HepG2 (cell line): Measurements from ENCODE around the gene MAP2K5. TPM values are rescaled to one million over a fixed set of nuclear protein-coding genes. Genes with fewer than 3 reads are reported as not detected.

Source experiments
- BCL6 ChIP-seq: IDR thresholded peaks from 2 replicates; pipeline ENCODE4 v1.6.1; 2016; ENCODE audit warnings: missing genetic modification reagents, missing compliant biosample characterization
- EP300 ChIP-seq, 3 experiments: sonication (generic) in 1 of 3; formaldehyde crosslinking in 1 of 3; IDR thresholded peaks; 2 replicates each; pipeline versions ENCODE4 v1.5.1 to v1.6.1; 2011 to 2020; ENCODE audit warnings: low read depth in 2 of 3, low read length in 2 of 3, borderline replicate concordance in 1 of 3, improper control_type of control experiment in 1 of 3, mild to moderate bottlenecking in 1 of 3, missing genetic modification reagents in 1 of 3, moderate library complexity in 1 of 3
- HOXA3 ChIP-seq: sonication (generic); formaldehyde crosslinking; IDR thresholded peaks from 2 replicates; pipeline ENCODE4 v1.5.0; 2020; ENCODE audit warnings: missing genetic modification reagents
- IKZF5 ChIP-seq: IDR thresholded peaks from 2 replicates; pipeline ENCODE4 v1.6.1; 2018; ENCODE audit warnings: missing genetic modification reagents, mild to moderate bottlenecking, missing compliant biosample characterization
- KMT2A ChIP-seq: sonication (generic); formaldehyde crosslinking; IDR thresholded peaks from 2 replicates; pipeline ENCODE4 v1.4.0; 2020; ENCODE audit warnings: missing genetic modification reagents
- NFIC ChIP-seq: IDR thresholded peaks from 2 replicates; pipeline ENCODE4 v1.6.1; 2012; ENCODE audit warnings: mild to moderate bottlenecking, low read length, inconsistent platforms
- PHF20 ChIP-seq: sonication (generic); formaldehyde crosslinking; IDR thresholded peaks from 2 replicates; pipeline ENCODE4 v1.5.0; 2020; ENCODE audit warnings: mild to moderate bottlenecking, missing genetic modification reagents
- PHF8 ChIP-seq: sonication (generic); formaldehyde crosslinking; IDR thresholded peaks from 2 replicates; pipeline ENCODE4 v1.5.0; 2020; ENCODE audit warnings: missing genetic modification reagents
- TAF1 ChIP-seq: sonication (generic); formaldehyde crosslinking; IDR thresholded peaks from 2 replicates; pipeline ENCODE4 v1.4.0; 2020; ENCODE audit warnings: missing genetic modification reagents
- ZBTB38 ChIP-seq: sonication (generic); formaldehyde crosslinking; IDR thresholded peaks from 2 replicates; pipeline ENCODE4 v1.5.1; 2020; ENCODE audit warnings: mild to moderate bottlenecking, missing genetic modification reagents
- ZFP91 ChIP-seq: sonication (generic); formaldehyde crosslinking; IDR thresholded peaks from 2 replicates; pipeline ENCODE4 v1.9.0; 2022; ENCODE audit warnings: missing genetic modification reagents, mild to moderate bottlenecking, borderline replicate concordance
- ZGPAT ChIP-seq: IDR thresholded peaks from 2 replicates; pipeline ENCODE4 v1.6.1; 2016; ENCODE audit warnings: mild to moderate bottlenecking
- ZNF609 ChIP-seq: sonication (generic); formaldehyde crosslinking; IDR thresholded peaks from 2 replicates; pipeline ENCODE4 v1.4.0; 2020; ENCODE audit warnings: mild to moderate bottlenecking, missing genetic modification reagents, borderline replicate concordance
- ZNF644 ChIP-seq: IDR thresholded peaks from 2 replicates; pipeline ENCODE4 v1.6.1; 2016; ENCODE audit warnings: low read depth
- ZNF678 ChIP-seq: sonication (generic); formaldehyde crosslinking; IDR thresholded peaks from 2 replicates; pipeline ENCODE4 v1.4.0; 2020; ENCODE audit warnings: mild to moderate bottlenecking, missing genetic modification reagents
- ZNF687 ChIP-seq: sonication (generic); formaldehyde crosslinking; IDR thresholded peaks from 2 replicates; pipeline ENCODE4 v1.5.1; 2020; ENCODE audit warnings: mild to moderate bottlenecking, missing genetic modification reagents, moderate library complexity
- polyA plus RNA-seq, 8 experiments: library from polyadenylated mRNA; depleted of rRNA in 3 of 8; stranded (reverse) in 7 of 8; unstranded in 1 of 8; fragments of >200 nt; fragmentation: Illumina TruSeq in 4 of 8; extraction: Trizol in 4 of 8; gene quantifications; 2 replicates each; pipeline versions ENCODE4 v1.2.1 to v1.2.3, GENCODE V29; 2011 to 2016; ENCODE audit warnings: low read depth in 4 of 8, missing spikeins in 1 of 8, mixed read lengths in 1 of 8; ENCODE audit not compliant: insufficient read depth in 1 of 8
- total RNA-seq, 5 experiments: library from RNA; depleted of rRNA; stranded (reverse); fragments of >200 nt; fragmentation: Illumina TruSeq; extraction: Trizol; gene quantifications; 2 replicates each; pipeline ENCODE4 v1.2.3, GENCODE V29; 2016; ENCODE audit warnings: low read depth in 1 of 5

The MAP2K5 gene
- total and polyA plus RNA-seq, 2 of the 13 experiments (the other 11 are each of a cell fraction or from before 2014, with no cell fraction given) = 4.0 to 4.3 TPM

- peak; percentile 70 for TF ChIP-seq ZNF687 (CRISPR knock-in tag)
- peak; percentile 38; the same call in 1 of the 2 replicates for TF ChIP-seq PHF8 (CRISPR knock-in tag)
- TF ChIP-seq PHF20 (CRISPR knock-in tag) = peak; percentile 33; the same call in 1 of the 2 replicates
- TF ChIP-seq ZNF644 (CRISPR knock-in tag) = 0 out of 2 replicates have a peak, but pooled peaks have one; percentile 34
- TF ChIP-seq BCL6 (CRISPR knock-in tag) = 0 out of 2 replicates have a peak, but pooled peaks have one; percentile 23
- TF ChIP-seq ZFP91 (CRISPR knock-in tag) = peak; percentile 39; the same call in 1 of the 2 replicates
- TF ChIP-seq ZGPAT (CRISPR knock-in tag) = peak; percentile 37; the same call in 1 of the 2 replicates
- peak; percentile 39; the same call in 1 of the 2 replicates for TF ChIP-seq IKZF5 (CRISPR knock-in tag)
- 0 out of 2 replicates have a peak, but pooled peaks have one; percentile 55 for TF ChIP-seq ZNF609 (CRISPR knock-in tag)
- TF ChIP-seq NFIC = peak; percentile 76; the same call in 1 of the 2 replicates
- TF ChIP-seq HOXA3 (CRISPR knock-in tag) = peak; percentile 48; the same call in 1 of the 2 replicates
- peak; percentile 51; the same call in 1 of the 2 replicates for TF ChIP-seq TAF1
- TF ChIP-seq ZBTB38 (CRISPR knock-in tag) = peak; percentile 85
- peak in 1 of 2 experiments; percentile 64; a peak in 2 of 4 replicates for TF ChIP-seq EP300 (IDR thresholded peaks at IDR 0.05; ENCODE audit: low read depth in 2 of 2, low read length in 2 of 2)
- TF ChIP-seq EP300 (CRISPR knock-in tag; IDR thresholded peaks at IDR 0.05; ENCODE audit: borderline replicate concordance) = no peak
- peak; percentile 57; the same call in 1 of the 2 replicates for TF ChIP-seq KMT2A (CRISPR knock-in tag)
- TF ChIP-seq ZNF678 (CRISPR knock-in tag) = no peak
These were observed 311.9 kb downstream of the MAP2K5 start (continued) for GRCh38 chr15:67854358-67854757.
